A549 treated with Mapracorat at 1 μM for 4 hours (cell line): ENCODE results near the gene FOXD4L6. TPM values are rescaled to one million over a fixed set of nuclear protein-coding genes. Genes with fewer than 3 reads are reported as not detected.

ENCODE experiments used
- total RNA-seq: library from RNA; stranded (reverse); fragments of 200-300 nt; extraction: Qiagen RNA extraction; gene quantifications from 5 replicates; pipeline ENCODE4 v1.2.3, GENCODE V29; 2022

The FOXD4L6 gene
- total RNA-seq: not detected in 5 replicates

GRCh38 chr9:41128581-41128980, at the start of gene FOXD4L6:
Gene FOXD4L6 (minus strand): TSS chr9:41128681. CDS start chr9:41128383, 298 bp downstream.

Other genes starting within 250 kb of the FOXD4L6 start
- 20.1 to 40.1 TPM (median 28.8 TPM) in 5 replicates for gene ZNG1F, start 60.6 kb upstream of the FOXD4L6 start, total RNA-seq